Glutamatergic neuron (in vitro differentiated cells): ENCODE measurements around the gene FBN3. TPM values are rescaled to one million over a fixed set of nuclear protein-coding genes. Genes with fewer than 3 reads are reported as not detected.

ENCODE experiments used
- DNase-seq: peaks from one replicate; pipeline ENCODE4 v3.0.0; 2022
- H3K27ac Mint-ChIP-seq: one replicate; pipeline ENCODE4 v1.8.0; 2020; ENCODE audit warnings: mild to moderate bottlenecking, mixed read lengths, inconsistent platforms; ENCODE audit not compliant: unreplicated experiment
- H3K27me3 Mint-ChIP-seq: one replicate; pipeline ENCODE4 v1.8.0; 2020; ENCODE audit warnings: mild to moderate bottlenecking, moderate library complexity, mixed read lengths, inconsistent platforms; ENCODE audit not compliant: unreplicated experiment
- H3K36me3 Mint-ChIP-seq: one replicate; pipeline ENCODE4 v1.8.0; 2020; ENCODE audit warnings: mild to moderate bottlenecking, mixed read lengths, inconsistent platforms; ENCODE audit not compliant: unreplicated experiment
- H3K4me1 Mint-ChIP-seq: one replicate; pipeline ENCODE4 v1.8.0; 2020; ENCODE audit warnings: mild to moderate bottlenecking, low read depth, mixed read lengths, inconsistent platforms; ENCODE audit not compliant: unreplicated experiment
- H3K4me3 Mint-ChIP-seq: one replicate; pipeline ENCODE4 v1.8.0; 2020; ENCODE audit warnings: mild to moderate bottlenecking, mixed read lengths, inconsistent platforms; ENCODE audit not compliant: unreplicated experiment
- H3K9me3 Mint-ChIP-seq: one replicate; pipeline ENCODE4 v1.8.0; 2020; ENCODE audit warnings: mild to moderate bottlenecking, moderate library complexity, mixed read lengths, inconsistent platforms; ENCODE audit not compliant: unreplicated experiment
- CTCF ChIP-seq: fragments of 200-600 bp; sonication (generic); IDR thresholded peaks from one replicate; pipeline ENCODE4 v1.5.0; 2021; ENCODE audit not compliant: partially characterized antibody, unreplicated experiment
- total RNA-seq: library from RNA; stranded (reverse); fragmentation: NEBNext Ultra II Directional; extraction: Animal tissue kit (Norgen Biotek cat#: 25700); gene quantifications from one replicate; pipeline ENCODE4 v1.2.1, GENCODE V29; 2021; ENCODE audit not compliant: unreplicated experiment

FBN3 gene
- total RNA-seq, 1 donor from 2014 or later, result 18.3 TPM

GRCh38 chr19:8148410-8149260, 757 bp downstream of the FBN3 start:
- peak overlapping the region; percentile 29 for H3K27ac Mint-ChIP-seq
- H3K27me3 Mint-ChIP-seq, result peaks cover 14% of the 10 kb centered on the region
- H3K9me3 Mint-ChIP-seq, result peaks cover 12% of the 10 kb centered on the region

GRCh38 chr19:8148088-8148409, 1.3 kb downstream of the FBN3 start:
- no peaks in the 10 kb centered on the region for H3K36me3 Mint-ChIP-seq
- DNase-seq, result no peak
- peaks cover 10% of the 10 kb centered on the region for H3K27me3 Mint-ChIP-seq
- H3K4me1 Mint-ChIP-seq, result peaks cover 3% of the 10 kb centered on the region
- no peak for TF ChIP-seq CTCF
- H3K27ac Mint-ChIP-seq, result peak overlapping the region; percentile 29
- peaks cover 12% of the 10 kb centered on the region for H3K9me3 Mint-ChIP-seq
- H3K4me3 Mint-ChIP-seq, result peak overlapping the region; percentile 74

More at GRCh38 chr19:8148410-8149260, 757 bp downstream of the FBN3 start:
- no peak for TF ChIP-seq CTCF
- peaks cover 3% of the 10 kb centered on the region for H3K4me1 Mint-ChIP-seq
- DNase-seq, result peak; percentile 57
- no peaks in the 10 kb centered on the region for H3K36me3 Mint-ChIP-seq
- H3K4me3 Mint-ChIP-seq, result peak overlapping the region; percentile 74

- Mint-ChIP-seq H3K27me3 (peaks cover 10% of the 10 kb centered on the region), H3K9me3 (peaks cover 12% of the 10 kb centered on the region), H3K36me3 (no peaks in the 10 kb centered on the region), H3K4me3 (peak overlapping the region; percentile 42), H3K27ac (no peak overlapping the region), H3K4me1 (peaks cover 3% of the 10 kb centered on the region)
- TF ChIP-seq CTCF, result no peak
- DNase-seq, result no peak
Observed at GRCh38 chr19:8147582-8147978, 1.8 kb downstream of the FBN3 start.

GRCh38 chr19:8146877-8147581, 2.4 kb downstream of the FBN3 start:
- Mint-ChIP-seq H3K4me1 (peaks cover 3% of the 10 kb centered on the region), H3K27ac (no peak overlapping the region), H3K9me3 (peaks cover 17% of the 10 kb centered on the region), H3K36me3 (no peaks in the 10 kb centered on the region), H3K27me3 (peaks cover 14% of the 10 kb centered on the region), H3K4me3 (peak overlapping the region; percentile 19)
- TF ChIP-seq CTCF, result no peak
- DNase-seq, result no peak
